GM21423 (cell line): Measurements from ENCODE around the gene CCDC150.

Experiments
- ATAC-seq: cut with Tn5 transposase; IDR thresholded peaks from one replicate; pipeline ENCODE4 v1.9.1; 2021; ENCODE audit warnings: mild to moderate bottlenecking, moderate library complexity; ENCODE audit not compliant: unreplicated experiment

CCDC150 gene

DNA sequence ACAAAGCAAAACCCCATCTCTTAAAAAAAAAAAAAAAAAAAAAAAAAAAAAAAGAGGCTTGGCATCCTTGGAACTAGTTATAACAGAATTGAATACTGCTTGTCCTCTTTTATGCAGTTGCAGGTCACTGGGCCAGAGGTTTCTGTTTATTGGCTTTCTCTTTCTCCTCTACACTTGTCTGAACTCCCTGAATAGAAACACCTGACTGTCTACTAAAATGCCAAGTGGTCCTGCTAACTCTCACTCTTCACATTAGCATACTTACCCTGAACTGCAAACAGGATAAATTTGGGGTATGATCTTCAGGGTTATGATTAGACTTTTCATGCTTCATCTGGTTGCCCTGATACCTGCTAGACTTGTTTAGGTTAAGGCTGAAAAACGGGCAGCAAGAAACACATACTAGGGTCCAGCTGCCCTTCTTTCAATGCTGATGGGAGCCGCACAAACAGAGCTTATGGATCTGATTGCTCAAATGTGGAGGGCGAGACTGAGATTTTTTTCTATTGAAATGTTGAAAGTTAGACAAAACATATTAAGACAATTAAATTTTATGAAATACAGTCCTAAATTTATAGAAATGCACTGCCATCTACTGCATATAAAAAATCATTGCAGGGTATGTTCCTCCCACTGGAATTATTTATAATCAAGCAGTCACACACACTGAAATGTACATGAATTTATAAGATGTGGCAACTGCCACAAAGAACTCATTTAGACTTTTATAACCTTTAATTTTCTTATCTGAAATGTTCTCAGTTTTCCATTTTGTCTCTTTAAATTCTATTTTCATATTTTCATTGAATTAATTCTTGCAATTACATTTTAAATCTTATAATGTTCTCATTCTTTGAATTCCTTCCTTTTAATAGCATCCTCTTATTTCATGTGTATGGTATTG, 119.2 kb downstream of the CCDC150 start:
- ATAC-seq = no peak

DNA sequence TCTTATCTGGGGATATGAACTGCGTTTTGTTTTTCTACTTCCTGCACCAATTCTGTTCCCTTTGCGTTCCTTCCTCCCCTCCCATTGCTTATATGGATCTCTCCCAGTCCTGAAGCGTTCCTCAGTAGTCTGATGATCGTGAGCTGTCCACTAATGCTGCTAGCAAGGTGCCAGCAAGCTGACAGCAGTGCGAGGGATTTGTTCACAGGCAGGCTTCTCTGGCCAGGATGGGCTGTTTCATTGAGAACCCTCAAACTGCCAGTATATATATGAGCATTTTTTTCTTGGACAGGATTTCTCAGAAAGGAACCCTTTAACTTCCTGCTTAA, 119.8 kb downstream of the CCDC150 start:
- ATAC-seq = no peak

DNA sequence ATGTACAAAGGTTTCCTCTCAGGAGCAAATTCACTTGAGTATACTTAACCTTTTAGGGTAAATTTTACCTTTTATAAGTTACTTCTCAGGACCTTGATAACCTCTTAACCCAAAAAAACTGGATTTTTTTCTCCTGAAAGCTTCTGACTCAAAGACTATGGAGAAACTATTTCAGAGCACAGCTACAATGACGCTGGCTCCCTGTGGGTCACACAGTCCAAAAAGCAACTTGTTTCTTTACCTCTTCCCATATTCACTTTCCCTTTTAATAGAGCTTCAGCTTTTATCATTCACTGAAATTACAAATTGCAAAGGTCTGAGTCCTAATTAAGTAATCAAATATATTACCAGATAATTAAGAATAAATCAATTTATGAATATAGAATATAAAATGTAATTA, 127.6 kb downstream of the CCDC150 start:
- ATAC-seq = no peak
